ENCODE data around the gene ILDR1.
"Not testable (repeated sequence)": the region's sequence is repeated elsewhere in the genome, so short reads cannot be mapped to it uniquely, and the experiment has no call there.

The ILDR1 gene

GRCh38 chr3:121942116-121942786 is 79.8 kb downstream of the ILDR1 start:
- no peak for DNase-seq

- no peak for DNase-seq
Observed at GRCh38 chr3:121941592-121941991, 80.5 kb downstream of the ILDR1 start.

DNA sequence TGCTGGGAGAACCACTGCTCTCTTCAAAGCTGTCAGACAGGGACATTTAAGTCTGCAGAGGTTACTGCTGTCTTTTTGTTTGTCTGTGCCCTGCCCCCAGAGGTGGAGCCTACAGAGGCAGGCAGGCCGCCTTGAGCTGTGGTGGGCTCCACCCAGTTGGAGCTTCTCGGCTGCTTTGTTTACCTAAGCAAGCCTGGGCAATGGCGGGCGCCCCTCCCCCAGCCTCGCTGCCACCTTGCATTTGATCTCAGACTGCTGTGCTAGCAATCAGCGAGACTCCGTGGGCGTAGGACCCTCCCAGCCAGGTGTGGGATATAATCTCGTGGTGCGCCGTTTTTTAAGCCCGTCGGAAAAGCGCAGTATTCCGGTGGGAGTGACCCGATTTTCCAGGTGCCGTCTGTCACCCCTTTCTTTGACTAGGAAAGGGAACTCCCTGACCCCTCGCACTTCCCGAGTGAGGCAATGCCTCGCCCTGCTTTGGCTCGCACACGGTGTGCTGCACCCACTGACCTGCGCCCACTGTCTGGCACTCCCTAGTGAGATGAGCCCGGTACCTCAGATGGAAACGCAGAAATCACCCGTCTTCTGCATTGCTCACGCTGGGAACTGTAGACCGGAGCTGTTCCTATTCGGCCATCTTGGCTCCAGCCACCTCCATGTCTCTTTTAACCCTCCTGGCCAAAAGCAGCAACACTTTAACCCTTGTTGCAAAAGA is 83.7 kb downstream of the ILDR1 start:
- not testable (repeated sequence) for DNase-seq
